HEK293 (cell line): Measurements from ENCODE around the gene PI3.

Experiments used
- CTCF ChIA-PET: fragments of 350-600 bp; formaldehyde crosslinking; extraction: SDS; loops from one replicate; lab custom pipeline; 2021; ENCODE audit warnings: antibody characterized with exemption; lab: Yijun Ruan, JAX
- POLR2A ChIA-PET: fragments of 300-600 bp; formaldehyde crosslinking; extraction: SDS; loops from one replicate; lab custom pipeline; 2020; ENCODE audit warnings: antibody characterized with exemption, inconsistent platforms; lab: Yijun Ruan, JAX
- H3K27ac ChIP-seq: fragments of 200-500 bp; sonication (Bioruptor generic); 2 replicates; pipeline ENCODE4 v1.5.1; 2014; ENCODE audit warnings: low read depth, low read length, control low read depth, inconsistent platforms; ENCODE audit errors: extremely low read depth
- H3K36me3 ChIP-seq, 2 experiments: fragments of 200-500 bp in 1 of 2; sonication (Bioruptor generic) in 1 of 2; 1 replicate in 1 of 2; 2 replicates in 1 of 2; pipeline ENCODE4 v1.5.1; 2014 to 2017; ENCODE audit warnings: inconsistent platforms in 2 of 2, low read length in 2 of 2; ENCODE audit not compliant: control insufficient read depth in 2 of 2, insufficient read depth in 1 of 2
- H3K4me1 ChIP-seq: fragments of 200-500 bp; sonication (Bioruptor generic); 2 replicates; pipeline ENCODE4 v1.5.1; 2014; ENCODE audit warnings: mild to moderate bottlenecking, low read length, inconsistent platforms; ENCODE audit not compliant: control insufficient read depth, insufficient read depth
- H3K4me3 ChIP-seq: 2 replicates; pipeline ENCODE4 v1.5.1; 2011; ENCODE audit warnings: low read depth, mild to moderate bottlenecking, control low read depth, low read length, moderate library complexity
- H3K9me3 ChIP-seq: fragments of 200-500 bp; sonication (Bioruptor generic); 2 replicates; pipeline ENCODE4 v1.5.1; 2014; ENCODE audit warnings: low read depth, low read length, inconsistent platforms; ENCODE audit not compliant: control insufficient read depth, insufficient read depth
- GLIS2 ChIP-seq: fragments of 450-650 bp; formaldehyde crosslinking; IDR thresholded peaks from 2 replicates; pipeline ENCODE4 v1.5.1; 2016; ENCODE audit warnings: missing biosample characterization, missing genetic modification characterization
- KLF16 ChIP-seq: fragments of 450-650 bp; formaldehyde crosslinking; IDR thresholded peaks from 2 replicates; pipeline ENCODE4 v1.5.1; 2017; ENCODE audit warnings: missing biosample characterization, missing genetic modification characterization
- KLF8 ChIP-seq: fragments of 450-650 bp; formaldehyde crosslinking; IDR thresholded peaks from 2 replicates; pipeline ENCODE4 v1.5.1; 2016; ENCODE audit warnings: missing biosample characterization, missing genetic modification characterization
- MEIS1 ChIP-seq: sonication (generic); formaldehyde crosslinking; IDR thresholded peaks from 2 replicates; pipeline ENCODE4 v1.8.1; 2022; ENCODE audit warnings: missing genetic modification reagents, mild to moderate bottlenecking, borderline replicate concordance
- SETDB1 ChIP-seq: IDR thresholded peaks from one replicate; pipeline ENCODE4 v1.6.1; 2017; ENCODE audit warnings: mild to moderate bottlenecking, low read length, moderate library complexity, mixed read lengths; ENCODE audit not compliant: insufficient read length
- ZFP69B ChIP-seq: fragments of 450-650 bp; formaldehyde crosslinking; IDR thresholded peaks from 2 replicates; pipeline ENCODE4 v1.5.1; 2016; ENCODE audit warnings: missing biosample characterization, missing genetic modification characterization
- ZNF155 ChIP-seq: fragments of 450-650 bp; formaldehyde crosslinking; IDR thresholded peaks from 2 replicates; pipeline ENCODE4 v1.5.1; 2016; ENCODE audit warnings: missing biosample characterization, missing genetic modification characterization
- ZNF2 ChIP-seq: fragments of 450-650 bp; formaldehyde crosslinking; IDR thresholded peaks from 2 replicates; pipeline ENCODE4 v1.5.1; 2016; ENCODE audit warnings: missing biosample characterization, missing genetic modification characterization
- ZNF776 ChIP-seq: fragments of 450-650 bp; formaldehyde crosslinking; IDR thresholded peaks from 2 replicates; pipeline ENCODE4 v1.5.0; 2017; ENCODE audit warnings: missing biosample characterization, missing genetic modification characterization, borderline replicate concordance
- TF ChIP-seq, protein P1 (sequence below): IDR thresholded peaks from 2 replicates; pipeline ENCODE4 v1.6.1; 2011; ENCODE audit warnings: mild to moderate bottlenecking, low read depth, low read length, borderline replicate concordance
- TF ChIP-seq, protein P2 (sequence below): fragments of 450-650 bp; formaldehyde crosslinking; IDR thresholded peaks from 2 replicates; pipeline ENCODE4 v1.5.1; 2016; ENCODE audit warnings: missing biosample characterization, missing genetic modification characterization
- TF ChIP-seq, protein P3 (sequence below): fragments of 450-650 bp; formaldehyde crosslinking; IDR thresholded peaks from 2 replicates; pipeline ENCODE4 v1.5.1; 2016; ENCODE audit warnings: missing biosample characterization, missing genetic modification characterization
- TF ChIP-seq, protein P4 (sequence below): sonication (generic); formaldehyde crosslinking; IDR thresholded peaks from 2 replicates; pipeline ENCODE4 v1.8.1; 2022; ENCODE audit warnings: mild to moderate bottlenecking, moderate library complexity, missing genetic modification reagents
- TF ChIP-seq, protein P5 (sequence below): fragments of 450-650 bp; formaldehyde crosslinking; conservative IDR thresholded peaks from 2 replicates; pipeline ENCODE4 v1.5.1; 2016; ENCODE audit warnings: low read depth, missing biosample characterization, missing genetic modification characterization
- TF ChIP-seq, protein P6 (sequence below): fragments of 450-650 bp; formaldehyde crosslinking; IDR thresholded peaks from 2 replicates; pipeline ENCODE4 v1.5.1; 2016; ENCODE audit warnings: missing biosample characterization, missing genetic modification characterization

Gene PI3

DNA sequence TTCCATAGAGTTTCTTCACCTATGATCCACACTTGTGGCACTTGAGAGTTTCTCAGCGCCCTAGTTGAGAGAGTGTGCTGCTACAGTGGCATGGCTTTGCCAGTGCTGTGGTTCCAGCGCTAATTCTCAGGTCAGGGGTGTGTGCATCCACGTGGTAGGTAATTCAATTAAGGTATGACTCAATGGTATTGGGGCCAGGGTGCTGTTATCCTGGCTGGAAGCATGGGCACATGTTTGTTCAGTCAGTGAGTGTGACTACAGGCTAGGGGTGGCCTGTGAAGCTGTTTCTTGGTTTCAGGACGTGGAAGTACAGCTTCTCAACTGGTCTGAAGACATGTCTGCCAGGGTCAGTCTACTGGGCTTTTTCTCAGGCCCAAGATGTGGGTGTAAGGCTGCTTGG is 43.4 kb downstream of the PI3 start:
- no peaks in the 10 kb centered on the region for H3K9me3 ChIP-seq
- TF ChIP-seq KLF8 = no peak
- TF ChIP-seq, protein P1, sequence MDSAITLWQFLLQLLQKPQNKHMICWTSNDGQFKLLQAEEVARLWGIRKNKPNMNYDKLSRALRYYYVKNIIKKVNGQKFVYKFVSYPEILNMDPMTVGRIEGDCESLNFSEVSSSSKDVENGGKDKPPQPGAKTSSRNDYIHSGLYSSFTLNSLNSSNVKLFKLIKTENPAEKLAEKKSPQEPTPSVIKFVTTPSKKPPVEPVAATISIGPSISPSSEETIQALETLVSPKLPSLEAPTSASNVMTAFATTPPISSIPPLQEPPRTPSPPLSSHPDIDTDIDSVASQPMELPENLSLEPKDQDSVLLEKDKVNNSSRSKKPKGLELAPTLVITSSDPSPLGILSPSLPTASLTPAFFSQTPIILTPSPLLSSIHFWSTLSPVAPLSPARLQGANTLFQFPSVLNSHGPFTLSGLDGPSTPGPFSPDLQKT = no peak
- TF ChIP-seq, protein P2, sequence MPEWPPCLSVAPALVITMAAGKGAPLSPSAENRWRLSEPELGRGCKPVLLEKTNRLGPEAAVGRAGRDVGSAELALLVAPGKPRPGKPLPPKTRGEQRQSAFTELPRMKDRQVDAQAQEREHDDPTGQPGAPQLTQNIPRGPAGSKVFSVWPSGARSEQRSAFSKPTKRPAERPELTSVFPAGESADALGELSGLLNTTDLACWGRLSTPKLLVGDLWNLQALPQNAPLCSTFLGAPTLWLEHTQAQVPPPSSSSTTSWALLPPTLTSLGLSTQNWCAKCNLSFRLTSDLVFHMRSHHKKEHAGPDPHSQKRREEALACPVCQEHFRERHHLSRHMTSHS (tag by site-specific recombination) = no peak
- no peak for TF ChIP-seq ZFP69B (tag by site-specific recombination)
- TF ChIP-seq, protein P3, sequence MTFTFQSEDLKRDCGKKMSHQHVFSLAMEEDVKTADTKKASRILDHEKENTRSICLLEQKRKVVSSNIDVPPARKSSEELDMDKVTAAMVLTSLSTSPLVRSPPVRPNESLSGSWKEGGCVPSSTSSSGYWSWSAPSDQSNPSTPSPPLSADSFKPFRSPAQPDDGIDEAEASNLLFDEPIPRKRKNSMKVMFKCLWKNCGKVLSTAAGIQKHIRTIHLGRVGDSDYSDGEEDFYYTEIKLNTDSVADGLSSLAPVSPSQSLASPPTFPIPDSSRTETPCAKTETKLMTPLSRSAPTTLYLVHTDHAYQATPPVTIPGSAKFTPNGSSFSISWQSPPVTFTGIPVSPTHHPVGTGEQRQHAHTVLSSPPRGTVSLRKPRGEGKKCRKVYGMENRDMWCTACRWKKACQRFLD (tag by site-specific recombination) = no peak
- no peak for TF ChIP-seq ZNF776 (tag by site-specific recombination)
- TF ChIP-seq, protein P4, sequence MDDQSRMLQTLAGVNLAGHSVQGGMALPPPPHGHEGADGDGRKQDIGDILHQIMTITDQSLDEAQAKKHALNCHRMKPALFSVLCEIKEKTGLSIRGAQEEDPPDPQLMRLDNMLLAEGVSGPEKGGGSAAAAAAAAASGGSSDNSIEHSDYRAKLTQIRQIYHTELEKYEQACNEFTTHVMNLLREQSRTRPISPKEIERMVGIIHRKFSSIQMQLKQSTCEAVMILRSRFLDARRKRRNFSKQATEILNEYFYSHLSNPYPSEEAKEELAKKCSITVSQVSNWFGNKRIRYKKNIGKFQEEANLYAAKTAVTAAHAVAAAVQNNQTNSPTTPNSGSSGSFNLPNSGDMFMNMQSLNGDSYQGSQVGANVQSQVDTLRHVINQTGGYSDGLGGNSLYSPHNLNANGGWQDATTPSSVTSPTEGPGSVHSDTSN = no peak
- no peak for TF ChIP-seq KLF16
- TF ChIP-seq GLIS2 (tag by site-specific recombination) = no peak
- no peak for TF ChIP-seq ZNF2 (tag by site-specific recombination)
- no peak for TF ChIP-seq ZNF155 (tag by site-specific recombination)
- no peak for TF ChIP-seq SETDB1
- no peak for TF ChIP-seq MEIS1 (CRISPR knock-in tag)
- TF ChIP-seq, protein P5, sequence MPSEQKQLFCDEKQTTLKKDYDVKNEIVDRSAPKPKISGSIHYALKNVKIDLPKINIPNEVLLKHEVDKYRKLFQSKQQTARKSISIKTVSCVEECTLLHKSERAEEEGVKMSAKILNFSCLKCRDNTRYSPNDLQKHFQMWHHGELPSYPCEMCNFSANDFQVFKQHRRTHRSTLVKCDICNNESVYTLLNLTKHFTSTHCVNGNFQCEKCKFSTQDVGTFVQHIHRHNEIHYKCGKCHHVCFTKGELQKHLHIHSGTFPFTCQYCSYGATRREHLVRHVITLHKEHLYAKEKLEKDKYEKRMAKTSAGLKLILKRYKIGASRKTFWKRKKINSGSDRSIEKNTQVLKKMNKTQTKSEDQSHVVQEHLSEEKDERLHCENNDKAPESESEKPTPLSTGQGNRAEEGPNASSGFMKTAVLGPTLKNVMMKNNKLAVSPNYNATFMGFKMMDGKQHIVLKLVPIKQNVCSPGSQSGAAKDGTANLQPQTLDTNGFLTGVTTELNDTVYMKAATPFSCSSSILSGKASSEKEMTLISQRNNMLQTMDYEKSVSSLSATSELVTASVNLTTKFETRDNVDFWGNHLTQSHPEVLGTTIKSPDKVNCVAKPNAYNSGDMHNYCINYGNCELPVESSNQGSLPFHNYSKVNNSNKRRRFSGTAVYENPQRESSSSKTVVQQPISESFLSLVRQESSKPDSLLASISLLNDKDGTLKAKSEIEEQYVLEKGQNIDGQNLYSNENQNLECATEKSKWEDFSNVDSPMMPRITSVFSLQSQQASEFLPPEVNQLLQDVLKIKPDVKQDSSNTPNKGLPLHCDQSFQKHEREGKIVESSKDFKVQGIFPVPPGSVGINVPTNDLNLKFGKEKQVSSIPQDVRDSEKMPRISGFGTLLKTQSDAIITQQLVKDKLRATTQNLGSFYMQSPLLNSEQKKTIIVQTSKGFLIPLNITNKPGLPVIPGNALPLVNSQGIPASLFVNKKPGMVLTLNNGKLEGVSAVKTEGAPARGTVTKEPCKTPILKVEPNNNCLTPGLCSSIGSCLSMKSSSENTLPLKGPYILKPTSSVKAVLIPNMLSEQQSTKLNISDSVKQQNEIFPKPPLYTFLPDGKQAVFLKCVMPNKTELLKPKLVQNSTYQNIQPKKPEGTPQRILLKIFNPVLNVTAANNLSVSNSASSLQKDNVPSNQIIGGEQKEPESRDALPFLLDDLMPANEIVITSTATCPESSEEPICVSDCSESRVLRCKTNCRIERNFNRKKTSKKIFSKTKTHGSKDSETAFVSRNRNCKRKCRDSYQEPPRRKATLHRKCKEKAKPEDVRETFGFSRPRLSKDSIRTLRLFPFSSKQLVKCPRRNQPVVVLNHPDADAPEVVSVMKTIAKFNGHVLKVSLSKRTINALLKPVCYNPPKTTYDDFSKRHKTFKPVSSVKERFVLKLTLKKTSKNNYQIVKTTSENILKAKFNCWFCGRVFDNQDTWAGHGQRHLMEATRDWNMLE (tag by site-specific recombination) = no peak
- TF ChIP-seq, protein P6, sequence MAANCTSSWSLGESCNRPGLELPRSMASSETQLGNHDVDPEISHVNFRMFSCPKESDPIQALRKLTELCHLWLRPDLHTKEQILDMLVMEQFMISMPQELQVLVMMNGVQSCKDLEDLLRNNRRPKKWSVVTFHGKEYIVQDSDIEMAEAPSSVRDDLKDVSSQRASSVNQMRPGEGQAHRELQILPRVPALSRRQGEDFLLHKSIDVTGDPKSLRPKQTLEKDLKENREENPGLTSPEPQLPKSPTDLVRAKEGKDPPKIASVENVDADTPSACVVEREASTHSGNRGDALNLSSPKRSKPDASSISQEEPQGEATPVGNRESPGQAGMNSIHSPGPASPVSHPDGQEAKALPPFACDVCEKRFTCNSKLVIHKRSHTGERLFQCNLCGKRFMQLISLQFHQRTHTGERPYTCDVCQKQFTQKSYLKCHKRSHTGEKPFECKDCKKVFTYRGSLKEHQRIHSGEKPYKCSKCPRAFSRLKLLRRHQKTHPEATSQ (tag by site-specific recombination) = no peak
- ChIA-PET POLR2A (no interaction called here), CTCF (interaction anchor here (0.7 kb wide), 1 partner anchor 39 kb away, joined by 3 read pairs; no protein-coding TSS in a partner anchor)
- no peak overlapping the region for H3K27ac ChIP-seq
- no peak overlapping the region for H3K4me3 ChIP-seq
- no peaks in the 10 kb centered on the region for H3K36me3 ChIP-seq
- H3K4me1 ChIP-seq = no peaks in the 10 kb centered on the region
